C4-2B (cell line): ENCODE results near the gene PGAP2.
A peak's percentile ranks its signal among the peaks of the same experiment; 100 is the strongest.
"Not testable (repeated sequence)": the region's sequence is repeated elsewhere in the genome, so short reads cannot be mapped to it uniquely, and the experiment has no call there.

ENCODE experiments used
- H3K27ac ChIP-seq: fragments of 450-650 bp; 2 replicates; pipeline ENCODE4 v1.5.1; 2017
- ZFX ChIP-seq: fragments of 450-650 bp; IDR thresholded peaks from 2 replicates; pipeline ENCODE4 v1.6.1; 2017
- TF ChIP-seq, protein P1 (sequence below): fragments of 450-650 bp; conservative IDR thresholded peaks from 2 replicates; pipeline ENCODE4 v1.5.1; 2017; ENCODE audit warnings: mild to moderate bottlenecking

PGAP2 gene

DNA sequence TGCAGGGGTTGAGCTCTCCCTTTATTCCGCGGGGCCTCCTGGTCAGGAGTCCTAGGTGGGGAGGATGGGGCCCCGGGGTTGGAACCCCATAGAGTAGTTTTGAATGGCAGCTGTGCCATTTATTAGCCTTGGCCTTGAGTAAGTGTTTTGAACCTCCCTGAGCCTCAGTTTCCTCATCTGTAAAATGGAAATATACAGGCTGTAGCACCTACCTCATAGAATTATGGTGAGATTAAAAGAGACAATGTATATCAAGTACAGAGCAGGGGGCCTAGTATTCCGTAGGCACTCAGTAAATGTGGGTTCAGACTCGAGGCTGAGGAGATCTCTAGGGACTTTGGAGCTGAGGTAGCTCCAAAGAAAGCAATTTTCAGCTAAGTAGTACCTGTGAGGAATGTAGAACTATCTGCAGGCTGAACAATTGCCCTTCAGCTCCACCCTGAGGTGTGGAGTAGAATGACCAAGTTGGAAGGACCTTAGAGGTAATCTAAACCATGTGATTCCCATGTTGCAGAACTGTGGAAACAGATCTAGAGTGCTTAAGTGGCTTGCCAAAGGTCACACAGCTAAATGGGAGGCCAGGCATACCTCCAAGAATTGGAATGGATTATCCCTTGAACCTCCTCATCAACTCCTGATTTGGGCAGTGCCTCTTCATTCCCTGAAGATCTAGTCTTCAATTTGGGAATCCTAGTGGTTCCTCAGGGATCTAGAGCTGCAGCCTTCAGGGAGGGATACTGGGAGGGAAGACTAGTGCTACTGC lies 682 bp downstream of the PGAP2 start:
- 0 out of 2 replicates have a peak, but pooled peaks have one; percentile 10 for TF ChIP-seq ZFX
- TF ChIP-seq, protein P1, sequence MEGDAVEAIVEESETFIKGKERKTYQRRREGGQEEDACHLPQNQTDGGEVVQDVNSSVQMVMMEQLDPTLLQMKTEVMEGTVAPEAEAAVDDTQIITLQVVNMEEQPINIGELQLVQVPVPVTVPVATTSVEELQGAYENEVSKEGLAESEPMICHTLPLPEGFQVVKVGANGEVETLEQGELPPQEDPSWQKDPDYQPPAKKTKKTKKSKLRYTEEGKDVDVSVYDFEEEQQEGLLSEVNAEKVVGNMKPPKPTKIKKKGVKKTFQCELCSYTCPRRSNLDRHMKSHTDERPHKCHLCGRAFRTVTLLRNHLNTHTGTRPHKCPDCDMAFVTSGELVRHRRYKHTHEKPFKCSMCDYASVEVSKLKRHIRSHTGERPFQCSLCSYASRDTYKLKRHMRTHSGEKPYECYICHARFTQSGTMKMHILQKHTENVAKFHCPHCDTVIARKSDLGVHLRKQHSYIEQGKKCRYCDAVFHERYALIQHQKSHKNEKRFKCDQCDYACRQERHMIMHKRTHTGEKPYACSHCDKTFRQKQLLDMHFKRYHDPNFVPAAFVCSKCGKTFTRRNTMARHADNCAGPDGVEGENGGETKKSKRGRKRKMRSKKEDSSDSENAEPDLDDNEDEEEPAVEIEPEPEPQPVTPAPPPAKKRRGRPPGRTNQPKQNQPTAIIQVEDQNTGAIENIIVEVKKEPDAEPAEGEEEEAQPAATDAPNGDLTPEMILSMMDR, result peak; percentile 76
- peak overlapping the region; percentile 82 for H3K27ac ChIP-seq

DNA sequence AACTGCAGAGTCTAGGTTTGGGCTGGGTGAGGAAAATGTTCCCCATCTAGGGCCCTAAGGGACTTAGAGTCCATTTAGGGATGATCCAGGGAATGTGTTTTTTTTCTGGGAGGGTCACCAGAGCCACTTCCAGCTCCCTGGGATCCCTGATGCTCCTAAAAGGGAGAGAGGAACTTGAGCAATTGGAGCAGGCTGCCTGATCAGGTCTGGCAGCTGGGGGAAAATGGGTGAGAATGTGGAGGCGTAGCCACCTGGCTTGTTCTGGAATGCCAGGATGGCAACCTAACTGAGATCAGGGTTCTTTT lies 1.2 kb downstream of the PGAP2 start:
- TF ChIP-seq, protein P1, result no peak
- TF ChIP-seq ZFX, result no peak

DNA sequence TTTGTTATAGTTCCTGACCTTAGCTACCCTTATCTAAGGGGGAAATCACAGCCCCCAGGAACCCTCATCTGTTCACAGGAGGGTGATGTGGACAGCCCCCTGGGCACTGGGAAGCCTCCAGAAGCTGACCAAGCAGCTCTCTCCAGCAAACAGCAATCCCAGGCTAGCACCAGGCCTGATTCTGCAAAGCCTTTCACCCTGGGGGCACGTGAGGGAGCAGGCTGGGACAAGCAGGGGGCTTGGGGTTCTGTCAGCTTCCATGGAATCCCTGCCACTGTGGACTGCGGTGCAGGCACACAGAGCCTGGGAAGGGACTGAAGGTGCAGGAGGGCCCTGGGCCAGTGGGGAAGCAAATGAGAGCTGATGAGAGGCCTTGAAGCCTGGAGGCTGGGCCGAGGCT lies 2.1 kb downstream of the PGAP2 start:
- H3K27ac ChIP-seq, result no peak overlapping the region
- TF ChIP-seq, protein P1, result no peak
- no peak for TF ChIP-seq ZFX

More for the DNA sequence above, 1.2 kb downstream of the PGAP2 start:
- no peak overlapping the region; the same call in 1 of the 2 replicates for H3K27ac ChIP-seq

DNA sequence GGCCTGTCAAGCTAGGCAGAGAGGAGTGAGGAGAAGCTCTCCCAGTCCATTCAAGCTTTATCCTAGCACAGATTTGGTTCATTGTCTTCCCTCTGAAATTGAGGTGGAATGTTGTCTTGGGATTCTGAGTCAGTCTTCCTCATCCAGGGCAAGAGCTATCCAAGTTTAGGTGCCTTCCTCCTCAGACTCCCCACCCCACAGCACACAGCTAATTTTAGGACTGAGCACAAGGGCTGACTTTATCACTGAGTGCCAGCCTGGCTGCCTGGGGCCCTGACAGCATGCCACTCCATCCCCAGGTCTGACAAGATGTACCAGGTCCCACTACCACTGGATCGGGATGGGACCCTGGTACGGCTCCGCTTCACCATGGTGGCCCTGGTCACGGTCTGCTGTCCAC lies 2.6 kb downstream of the PGAP2 start:
- TF ChIP-seq ZFX, result no peak
- TF ChIP-seq, protein P1, result no peak
- no peak overlapping the region for H3K27ac ChIP-seq

DNA sequence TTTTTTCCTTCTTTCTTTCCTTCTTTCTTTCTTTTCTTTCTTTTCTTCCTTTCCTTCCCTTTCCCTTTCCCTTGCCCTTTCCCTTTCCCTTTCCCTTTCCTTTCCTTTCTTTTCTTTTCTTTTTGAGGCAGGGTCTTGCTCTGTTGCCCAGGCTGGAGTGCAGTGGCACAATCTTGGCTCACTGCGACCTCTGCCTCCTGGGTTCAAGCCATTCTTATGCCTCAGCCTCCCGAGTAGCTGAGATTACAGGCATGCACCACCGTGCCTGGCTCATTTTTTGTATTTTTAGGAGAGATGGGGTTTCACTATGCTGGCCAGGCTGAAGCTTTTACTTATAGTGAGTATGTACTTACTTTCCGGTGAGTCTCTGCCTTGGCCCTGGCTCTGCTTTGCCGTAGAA lies 6.5 kb downstream of the PGAP2 start:
- not testable (repeated sequence) for H3K27ac ChIP-seq

DNA sequence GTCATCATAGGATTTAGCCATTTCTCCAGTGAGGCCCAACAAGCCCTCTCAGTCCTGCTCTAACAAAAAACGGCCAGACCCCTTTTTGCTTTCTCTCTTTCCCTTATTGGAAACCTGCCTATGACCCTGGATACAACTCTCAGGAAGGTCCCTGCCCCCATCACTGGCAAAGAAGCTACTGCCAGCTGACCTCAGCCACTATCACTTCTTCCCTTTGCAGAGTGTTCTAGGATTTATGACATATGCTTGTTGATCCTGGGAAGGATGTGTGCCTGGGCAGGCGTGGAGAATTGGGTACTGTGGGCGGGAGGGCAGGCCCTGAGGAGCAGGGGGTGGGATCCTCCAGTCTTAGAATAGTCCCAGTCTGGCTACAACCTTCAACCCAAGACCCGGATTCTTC lies 7.5 kb downstream of the PGAP2 start:
- TF ChIP-seq, protein P1, result no peak
- no peak for TF ChIP-seq ZFX
- H3K27ac ChIP-seq, result 0 out of 2 replicates have a peak overlapping the region, but pooled peaks have one; percentile 0

DNA sequence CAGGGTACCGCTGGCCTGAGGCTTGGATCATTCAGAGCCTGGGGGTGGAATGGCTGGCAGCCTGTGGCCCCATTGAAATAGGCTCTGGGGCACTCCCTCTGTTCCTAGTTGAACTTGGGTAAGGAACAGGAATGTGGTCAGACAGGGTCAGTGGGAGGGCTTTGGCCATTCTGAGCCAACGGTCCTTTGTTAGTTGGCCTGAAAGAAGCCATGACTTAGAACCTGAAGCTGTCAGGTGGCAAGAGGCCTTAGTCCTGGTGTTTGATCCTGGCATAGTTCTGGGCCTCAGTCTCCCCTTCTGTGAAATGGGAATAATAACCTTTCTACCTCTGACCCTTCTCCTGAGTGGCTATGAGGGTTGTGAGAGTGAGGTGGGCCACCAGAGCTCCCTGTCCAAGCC lies 8.3 kb downstream of the PGAP2 start:
- 0 out of 2 replicates have a peak overlapping the region, but pooled peaks have one; percentile 0 for H3K27ac ChIP-seq
- TF ChIP-seq, protein P1, result no peak
- no peak for TF ChIP-seq ZFX

DNA sequence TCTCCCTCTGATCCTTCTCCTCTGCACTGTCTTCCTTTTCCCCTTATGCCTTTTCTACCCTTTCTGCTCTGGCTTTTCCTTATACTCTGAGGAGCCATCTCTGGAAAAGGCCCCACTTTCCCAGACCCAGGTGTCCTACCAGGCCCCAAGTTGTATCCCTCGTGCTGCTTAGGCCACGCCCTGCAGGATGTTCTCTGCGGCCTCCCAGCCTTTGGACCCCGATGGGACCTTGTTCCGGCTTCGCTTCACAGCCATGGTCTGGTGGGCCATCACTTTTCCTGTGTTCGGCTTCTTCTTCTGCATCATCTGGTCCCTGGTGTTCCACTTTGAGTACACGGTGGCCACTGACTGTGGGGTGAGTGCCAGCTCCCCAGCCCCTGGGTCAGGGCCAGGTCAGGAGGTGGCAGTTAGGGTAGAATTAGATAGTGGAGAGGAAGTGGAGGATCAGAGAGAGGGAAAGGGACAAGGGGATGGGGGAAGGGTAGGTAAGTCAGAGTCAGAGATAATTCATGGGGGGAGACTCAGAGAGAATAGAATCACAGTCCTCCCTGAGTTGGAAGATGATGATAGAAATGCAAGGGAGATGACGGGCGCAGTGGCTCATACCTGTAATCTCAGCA lies 8.9 kb downstream of the PGAP2 start:
- H3K27ac ChIP-seq, result no peak overlapping the region
- TF ChIP-seq, protein P1, result no peak
- no peak for TF ChIP-seq ZFX
